Endothelial cell of umbilical vein (primary cell): ENCODE results near the gene AMELY. TPM values are rescaled to one million over a fixed set of nuclear protein-coding genes. Genes with fewer than 3 reads are reported as not detected.

Source experiments
- Bru-seq: library from RNA; stranded (reverse); fragments of 400-500 nt; gene quantifications from one replicate; lab custom pipeline; 2021; lab: Mats Ljungman, UMichigan
- BruChase-seq, 2 experiments: library from RNA; stranded (reverse); fragments of 400-500 nt; gene quantifications; one replicate each; lab custom pipeline; 2021; lab: Mats Ljungman, UMichigan
- BruUV-seq: library from RNA; stranded (reverse); fragments of 400-500 nt; replicated peaks from 2 replicates; lab custom pipeline; 2021; lab: Mats Ljungman, UMichigan
- CTCF ChIA-PET: fragments of 300-600, 350-600 bp; sonication (Branson Sonifier 250); formaldehyde crosslinking; loops from one replicate; lab custom pipeline; 2021; ENCODE audit warnings: antibody characterized with exemption, inconsistent platforms; lab: Charles Lee
- POLR2A ChIA-PET: fragments of 300-600, 350-600 bp; sonication (Branson Sonifier 250); formaldehyde crosslinking; loops from one replicate; lab custom pipeline; 2021; ENCODE audit warnings: antibody characterized with exemption, inconsistent platforms; lab: Charles Lee
- DNase-seq: peaks from one replicate; pipeline ENCODE4 v3.0.0-alpha.2; 2011; ENCODE audit warnings: low read depth, low spot score
- FAIRE-seq: peaks from 2 replicates; lab custom pipeline; 2011; peaks lifted over from hg19 to GRCh38; lab: Jason Lieb, UNC
- H2AFZ ChIP-seq: 2 replicates; pipeline ENCODE4 v1.6.0; 2012; ENCODE audit warnings: low read depth, low read length, control low read depth, inconsistent platforms
- H3K27ac ChIP-seq: 2 replicates; pipeline ENCODE4 v1.5.1; 2011; ENCODE audit warnings: low read depth, mild to moderate bottlenecking, control low read depth, low read length, moderate library complexity; ENCODE audit not compliant: insufficient read depth
- H3K27me3 ChIP-seq, 2 experiments: 2 replicates each; pipeline versions ENCODE4 v1.6.0 to v1.6.1; 2011; ENCODE audit warnings: low read length in 2 of 2, mixed read lengths in 1 of 2; ENCODE audit not compliant: control insufficient read depth in 2 of 2, insufficient read depth in 2 of 2
- H3K36me3 ChIP-seq, 2 experiments: 2 replicates in 1 of 2; 3 replicates in 1 of 2; pipeline ENCODE4 v1.5.1; 2011; ENCODE audit warnings: low read length in 2 of 2, mild to moderate bottlenecking in 1 of 2, moderate library complexity in 1 of 2; ENCODE audit not compliant: control insufficient read depth in 2 of 2, insufficient read depth in 2 of 2; ENCODE audit errors: extremely low read depth in 1 of 2
- H3K4me1 ChIP-seq: 3 replicates; pipeline ENCODE4 v1.5.1; 2011; ENCODE audit warnings: mild to moderate bottlenecking, low read length; ENCODE audit not compliant: control insufficient read depth, insufficient read depth; ENCODE audit errors: extremely low read depth
- H3K4me2 ChIP-seq: 2 replicates; pipeline ENCODE4 v1.6.1; 2011; ENCODE audit warnings: low read length, control low read depth, mixed read lengths; ENCODE audit not compliant: insufficient read depth
- H3K4me3 ChIP-seq, 3 experiments: fragments of 200-600 bp in 1 of 3; sonication (generic), shearing (Covaris generic) in 1 of 3; replicated peaks in 1 of 3; 2 replicates each; pipeline ENCODE4 v1.5.1; 2011 to 2016; ENCODE audit warnings: control low read depth in 3 of 3, low read length in 3 of 3, mild to moderate bottlenecking in 2 of 3, inconsistent platforms in 1 of 3, low read depth in 1 of 3, moderate library complexity in 1 of 3; ENCODE audit not compliant: insufficient read depth in 1 of 3
- H3K79me2 ChIP-seq: 2 replicates; pipeline ENCODE4 v1.6.0; 2012; ENCODE audit warnings: low read length, inconsistent platforms; ENCODE audit not compliant: control insufficient read depth, insufficient read depth
- H3K9ac ChIP-seq: replicated peaks from 2 replicates; pipeline ENCODE3; 2011; ENCODE audit warnings: low read length, control low read depth; ENCODE audit not compliant: insufficient read depth; ENCODE audit errors: extremely low read depth
- H3K9me1 ChIP-seq: replicated peaks from 3 replicates; pipeline ENCODE4 v1.6.0; 2011; ENCODE audit warnings: mild to moderate bottlenecking, low read length; ENCODE audit not compliant: control insufficient read depth, insufficient read depth; ENCODE audit errors: extremely low read depth
- H3K9me3 ChIP-seq: replicated peaks from 2 replicates; pipeline ENCODE4 v1.5.1; 2012; ENCODE audit warnings: low read length, inconsistent platforms; ENCODE audit not compliant: control insufficient read depth, insufficient read depth
- H4K20me1 ChIP-seq: replicated peaks from 2 replicates; pipeline ENCODE3; 2011; ENCODE audit warnings: mild to moderate bottlenecking, low read length; ENCODE audit not compliant: control insufficient read depth, insufficient read depth; ENCODE audit errors: extremely low read depth
- EZH2 ChIP-seq: IDR thresholded peaks from 2 replicates; pipeline ENCODE4 v1.6.1; 2012; ENCODE audit warnings: borderline replicate concordance, low read depth, mild to moderate bottlenecking, moderate library complexity, low read length, inconsistent platforms; ENCODE audit not compliant: severe bottlenecking
- FOS ChIP-seq: IDR thresholded peaks from 2 replicates; pipeline ENCODE4 v1.6.1; 2011; ENCODE audit warnings: mild to moderate bottlenecking, low read length, moderate library complexity, borderline replicate concordance; ENCODE audit not compliant: insufficient read depth
- GATA2 ChIP-seq: IDR thresholded peaks from 2 replicates; pipeline ENCODE4 v1.7.0; 2011; ENCODE audit warnings: low read depth, mild to moderate bottlenecking, moderate library complexity, mixed read lengths, low read length; ENCODE audit not compliant: insufficient read length, insufficient read depth
- MYC ChIP-seq: IDR thresholded peaks from one replicate; pipeline ENCODE4 v1.6.1; 2011; ENCODE audit warnings: mild to moderate bottlenecking, low read depth, low read length
- POLR2A ChIP-seq: IDR thresholded peaks from 2 replicates; pipeline ENCODE4 v1.6.1; 2012; ENCODE audit warnings: low read depth, mild to moderate bottlenecking, control low read depth, low read length
- dilution Hi-C: fragments of 300-500 bp; cut with MboI; formaldehyde crosslinking; loops from one replicate; pipeline ENCODE4 v1.15.0; 2019; ENCODE audit warnings: low sequenced_read_pairs; ENCODE audit not compliant: extremely low pct_ligation_motif_present
- intact Hi-C: fragments of 100-400 bp; cut with micrococcal nuclease; formaldehyde crosslinking; loops from one replicate; pipeline ENCODE4 v1.10.0; 2022
- long read RNA-seq: library from polyadenylated mRNA; stranded (forward); transcript quantifications from one replicate; pipeline ENCODE4 v2.0.0, GENCODE V29; 2021
- polyA minus RNA-seq, 3 experiments: library from RNA; depleted of rRNA, polyadenylated mRNA; stranded (reverse); fragments of >200 nt; gene quantifications; 1 replicate in 1 of 3; 2 replicates in 2 of 3; pipeline ENCODE4 v1.2.3, GENCODE V29; 2011
- polyA plus RNA-seq, 4 experiments: library from polyadenylated mRNA; depleted of rRNA in 3 of 4; stranded (reverse) in 3 of 4; unstranded in 1 of 4; fragments of >200 nt; gene quantifications; 2 replicates each; pipeline versions ENCODE4 v1.2.1 to v1.2.3, GENCODE V29; 2011 to 2012; ENCODE audit warnings: missing spikeins in 1 of 4
- total RNA-seq: library from RNA; stranded (reverse); gene quantifications from 2 replicates; pipeline ENCODE4 v1.2.3, GENCODE V29; 2021
- TF ChIP-seq, protein P1 (sequence below), 2 donors: IDR thresholded peaks; 1 replicate in 1 of 2; 2 replicates in 1 of 2; pipeline ENCODE4 v1.5.1; 2011; ENCODE audit warnings: low read length in 2 of 2, mild to moderate bottlenecking in 2 of 2, moderate library complexity in 2 of 2, control low read depth in 1 of 2, inconsistent platforms in 1 of 2, low read depth in 1 of 2; ENCODE audit not compliant: insufficient read depth in 1 of 2; ENCODE audit errors: extremely low read depth in 1 of 2
- TF ChIP-seq, protein P2 (sequence below): IDR thresholded peaks from 2 replicates; pipeline ENCODE4 v1.6.1; 2011; ENCODE audit not compliant: insufficient read depth, insufficient read length

Gene AMELY, protein sequence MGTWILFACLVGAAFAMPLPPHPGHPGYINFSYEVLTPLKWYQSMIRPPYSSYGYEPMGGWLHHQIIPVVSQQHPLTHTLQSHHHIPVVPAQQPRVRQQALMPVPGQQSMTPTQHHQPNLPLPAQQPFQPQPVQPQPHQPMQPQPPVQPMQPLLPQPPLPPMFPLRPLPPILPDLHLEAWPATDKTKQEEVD
- not detected in 2 replicates for total RNA-seq
- not detected in 2 replicates for polyA plus RNA-seq
- polyA plus RNA-seq (2011; cell fraction: cytosol; rRNA removed): not detected in 2 replicates
- not detected in 2 replicates for polyA plus RNA-seq (2011; cell fraction: nucleus; rRNA removed)
- polyA plus RNA-seq (2012): not detected in 2 replicates
- polyA minus RNA-seq: not detected in 2 replicates
- not detected for polyA minus RNA-seq (2011; cell fraction: cytosol; rRNA and poly(A)+ RNA removed)
- polyA minus RNA-seq (2011; cell fraction: nucleus; rRNA and poly(A)+ RNA removed): not detected in 2 replicates
- Bru-seq, nascent RNA: not detected
- not detected for BruChase-seq, experiment 1, labeled RNA remaining after a 6-hour chase
- BruChase-seq, experiment 2, labeled RNA remaining after a 2-hour chase: not detected
- long read RNA-seq: 0 reads

GRCh38 chrY:6911253-6911881 lies at the start of gene AMELY:
TSS of gene AMELY (minus strand) at chrY:6911752. CDS start at chrY:6872608, 39,144 bp downstream.
- CTCF ChIA-PET: no interaction called here

More at GRCh38 chrY:6911253-6911881, at the start of gene AMELY:
- H2AFZ ChIP-seq: no peak within 1 kb of the TSS
- H4K20me1 ChIP-seq: no peaks in the 10 kb centered on the region
- H3K9ac ChIP-seq: no peak within 1 kb of the TSS
- no peak within 1 kb of the TSS for H3K27ac ChIP-seq
- H3K27me3 ChIP-seq: no peaks in the 10 kb centered on the region
- no peaks in the 10 kb centered on the region for H3K4me1 ChIP-seq
- H3K9me3 ChIP-seq: no peaks in the 10 kb centered on the region
- no TSS peak for BruUV-seq
- DNase-seq (no peak), FAIRE-seq (no peak)
- dilution Hi-C loops (no loop called here), intact Hi-C loops (no loop called here)
- H3K9me1 ChIP-seq: no peaks in the 10 kb centered on the region
- no peak within 1 kb of the TSS for H3K4me2 ChIP-seq
- H3K36me3 ChIP-seq: no peaks in the 10 kb centered on the region
- no peak within 1 kb of the TSS for H3K4me3 ChIP-seq
- POLR2A ChIA-PET: no interaction called here
- H3K79me2 ChIP-seq: no peaks in the 10 kb centered on the region
- TF ChIP-seq MYC (no peak), POLR2A (no peak), FOS (no peak), GATA2 (no peak), EZH2 (no peak)
- TF ChIP-seq, protein P1, sequence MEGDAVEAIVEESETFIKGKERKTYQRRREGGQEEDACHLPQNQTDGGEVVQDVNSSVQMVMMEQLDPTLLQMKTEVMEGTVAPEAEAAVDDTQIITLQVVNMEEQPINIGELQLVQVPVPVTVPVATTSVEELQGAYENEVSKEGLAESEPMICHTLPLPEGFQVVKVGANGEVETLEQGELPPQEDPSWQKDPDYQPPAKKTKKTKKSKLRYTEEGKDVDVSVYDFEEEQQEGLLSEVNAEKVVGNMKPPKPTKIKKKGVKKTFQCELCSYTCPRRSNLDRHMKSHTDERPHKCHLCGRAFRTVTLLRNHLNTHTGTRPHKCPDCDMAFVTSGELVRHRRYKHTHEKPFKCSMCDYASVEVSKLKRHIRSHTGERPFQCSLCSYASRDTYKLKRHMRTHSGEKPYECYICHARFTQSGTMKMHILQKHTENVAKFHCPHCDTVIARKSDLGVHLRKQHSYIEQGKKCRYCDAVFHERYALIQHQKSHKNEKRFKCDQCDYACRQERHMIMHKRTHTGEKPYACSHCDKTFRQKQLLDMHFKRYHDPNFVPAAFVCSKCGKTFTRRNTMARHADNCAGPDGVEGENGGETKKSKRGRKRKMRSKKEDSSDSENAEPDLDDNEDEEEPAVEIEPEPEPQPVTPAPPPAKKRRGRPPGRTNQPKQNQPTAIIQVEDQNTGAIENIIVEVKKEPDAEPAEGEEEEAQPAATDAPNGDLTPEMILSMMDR (IDR thresholded peaks at IDR 0.05; ENCODE audit: extremely low read depth in 1 of 2, insufficient read depth in 1 of 2, low read depth in 1 of 2, low read length in 2 of 2): no peak
- TF ChIP-seq, protein P2, sequence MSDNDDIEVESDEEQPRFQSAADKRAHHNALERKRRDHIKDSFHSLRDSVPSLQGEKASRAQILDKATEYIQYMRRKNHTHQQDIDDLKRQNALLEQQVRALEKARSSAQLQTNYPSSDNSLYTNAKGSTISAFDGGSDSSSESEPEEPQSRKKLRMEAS: no peak
